ENCODE measurements around the gene VWA3B. TPM values are rescaled to one million over a fixed set of nuclear protein-coding genes. Genes with fewer than 3 reads are reported as not detected.
A peak's percentile ranks its signal among the peaks of the same experiment; 100 is the strongest.
"Not testable (repeated sequence)": the region's sequence is repeated elsewhere in the genome, so short reads cannot be mapped to it uniquely, and the experiment has no call there.

VWA3B gene
- polyA plus RNA-seq, 4 donors: 0.16 to 0.67 (median 0.38) TPM

GRCh38 chr2:98234776-98235175 is 147.8 kb downstream of the VWA3B start:
- no peak for DNase-seq (ENCODE audit: low read depth in 4 of 4, low spot score in 3 of 4)

GRCh38 chr2:98236935-98237334 is 150.0 kb downstream of the VWA3B start:
- DNase-seq (ENCODE audit: low read depth in 4 of 4, low spot score in 3 of 4): no peak

- no peak for DNase-seq (ENCODE audit: low read depth in 4 of 4, low spot score in 3 of 4)
Observed at GRCh38 chr2:98240786-98241398, 153.9 kb downstream of the VWA3B start.

- no peak for DNase-seq (ENCODE audit: low read depth in 4 of 4, low spot score in 3 of 4)
Observed at GRCh38 chr2:98241592-98241991, 154.6 kb downstream of the VWA3B start.

- no peak for DNase-seq (ENCODE audit: low read depth in 4 of 4, low spot score in 3 of 4)
Observed at GRCh38 chr2:98242003-98242402, 155.0 kb downstream of the VWA3B start.

- DNase-seq (ENCODE audit: low read depth in 4 of 4, low spot score in 3 of 4): no peak
Observed at GRCh38 chr2:98245491-98245890, 158.5 kb downstream of the VWA3B start.

GRCh38 chr2:98247383-98247782 is 160.4 kb downstream of the VWA3B start:
- DNase-seq (ENCODE audit: low read depth in 4 of 4, low spot score in 3 of 4): no peak

GRCh38 chr2:98252038-98252773 is 165.2 kb downstream of the VWA3B start:
- no peak for DNase-seq (ENCODE audit: low read depth in 4 of 4, low spot score in 3 of 4)

- no peak for DNase-seq (ENCODE audit: low read depth in 4 of 4, low spot score in 3 of 4)
Observed at GRCh38 chr2:98253461-98254070, 166.6 kb downstream of the VWA3B start.

GRCh38 chr2:98254504-98255059 is 167.6 kb downstream of the VWA3B start:
- no peak for DNase-seq (ENCODE audit: low read depth in 4 of 4, low spot score in 3 of 4)

GRCh38 chr2:98258906-98259305 is 171.9 kb downstream of the VWA3B start:
- DNase-seq (ENCODE audit: low read depth in 4 of 4, low spot score in 3 of 4): no peak

- no peak for DNase-seq (ENCODE audit: low read depth in 4 of 4, low spot score in 3 of 4)
Observed at GRCh38 chr2:98263362-98263761, 176.4 kb downstream of the VWA3B start.

- DNase-seq (ENCODE audit: low read depth in 4 of 4, low spot score in 3 of 4): not testable (repeated sequence)
Observed at GRCh38 chr2:98268225-98268624, 181.3 kb downstream of the VWA3B start.

GRCh38 chr2:98269274-98269673 is 182.3 kb downstream of the VWA3B start:
- peak in 1 of 4 donors; percentile 26 for DNase-seq (ENCODE audit: low read depth in 4 of 4, low spot score in 3 of 4)

- no peak for DNase-seq (ENCODE audit: low read depth in 4 of 4, low spot score in 3 of 4)
Observed at GRCh38 chr2:98269830-98270229, 182.9 kb downstream of the VWA3B start.

GRCh38 chr2:98277162-98277859 is 190.3 kb downstream of the VWA3B start:
- DNase-seq (ENCODE audit: low read depth in 4 of 4, low spot score in 3 of 4): no peak

GRCh38 chr2:98278074-98278473 is 191.1 kb downstream of the VWA3B start:
- DNase-seq (ENCODE audit: low read depth in 4 of 4, low spot score in 3 of 4): no peak

GRCh38 chr2:98280376-98281102 is 193.6 kb downstream of the VWA3B start:
- peak; percentile 25 to 46 (median 34) for DNase-seq (ENCODE audit: low read depth in 4 of 4, low spot score in 3 of 4)

- DNase-seq (ENCODE audit: low read depth in 4 of 4, low spot score in 3 of 4): no peak
Observed at GRCh38 chr2:98281607-98282006, 194.6 kb downstream of the VWA3B start.

GRCh38 chr2:98282109-98282508 is 195.1 kb downstream of the VWA3B start:
- no peak for DNase-seq (ENCODE audit: low read depth in 4 of 4, low spot score in 3 of 4)

Measured in right renal pelvis (tissue), 4 donors.